Measurements from ENCODE around the gene ZMYND11.
"Not testable (repeated sequence)": the region's sequence is repeated elsewhere in the genome, so short reads cannot be mapped to it uniquely, and the experiment has no call there.

Gene ZMYND11

GRCh38 chr10:134247-135131 is 766 bp upstream of the ZMYND11 start:
- no peak for DNase-seq

- no peak for DNase-seq
Observed at GRCh38 chr10:135601-136464, 578 bp downstream of the ZMYND11 start.

- no peak for DNase-seq
Observed at GRCh38 chr10:136465-136762, 1.2 kb downstream of the ZMYND11 start.

- DNase-seq = no peak
Observed at GRCh38 chr10:137031-137430, 1.8 kb downstream of the ZMYND11 start.

GRCh38 chr10:137606-138005 is 2.4 kb downstream of the ZMYND11 start:
- no peak for DNase-seq

GRCh38 chr10:142371-142770 is 7.1 kb downstream of the ZMYND11 start:
- DNase-seq = no peak

GRCh38 chr10:152915-153314 is 17.7 kb downstream of the ZMYND11 start:
- no peak for DNase-seq

GRCh38 chr10:154348-154747 is 19.1 kb downstream of the ZMYND11 start:
- DNase-seq = no peak

- no peak for DNase-seq
Observed at GRCh38 chr10:167383-167782, 32.1 kb downstream of the ZMYND11 start.

GRCh38 chr10:173741-174140 is 38.5 kb downstream of the ZMYND11 start:
- DNase-seq = no peak

GRCh38 chr10:176677-177076 is 41.4 kb downstream of the ZMYND11 start:
- no peak for DNase-seq

GRCh38 chr10:178208-178607 is 43.0 kb downstream of the ZMYND11 start:
- no peak for DNase-seq

GRCh38 chr10:178723-179122 is 43.5 kb downstream of the ZMYND11 start:
- DNase-seq = no peak

- no peak for DNase-seq
Observed at GRCh38 chr10:182441-183201, 47.4 kb downstream of the ZMYND11 start.

GRCh38 chr10:184174-184573 is 48.9 kb downstream of the ZMYND11 start:
- DNase-seq = no peak

- DNase-seq = no peak
Observed at GRCh38 chr10:184911-185310, 49.7 kb downstream of the ZMYND11 start.

GRCh38 chr10:185571-185970 is 50.3 kb downstream of the ZMYND11 start:
- not testable (repeated sequence) for DNase-seq

GRCh38 chr10:186911-187310 is 51.7 kb downstream of the ZMYND11 start:
- no peak for DNase-seq

- no peak for DNase-seq
Observed at GRCh38 chr10:188546-188945, 53.3 kb downstream of the ZMYND11 start.

- DNase-seq = no peak
Observed at GRCh38 chr10:190216-190615, 55.0 kb downstream of the ZMYND11 start.

GRCh38 chr10:191703-192518 is 56.7 kb downstream of the ZMYND11 start:
- no peak for DNase-seq

- DNase-seq = no peak
Observed at GRCh38 chr10:194281-194680, 59.0 kb downstream of the ZMYND11 start.
